HepG2 (cell line): ENCODE measurements around the gene SRSF1. TPM values are rescaled to one million over a fixed set of nuclear protein-coding genes. Genes with fewer than 3 reads are reported as not detected.
A peak's percentile ranks its signal among the peaks of the same experiment; 100 is the strongest.

ENCODE experiments used
- DR1 ChIP-seq: sonication (generic); formaldehyde crosslinking; IDR thresholded peaks from 2 replicates; pipeline ENCODE4 v1.8.0; 2021; ENCODE audit warnings: mild to moderate bottlenecking, missing genetic modification reagents, inconsistent platforms
- EZH2 ChIP-seq: conservative IDR thresholded peaks from 2 replicates; pipeline ENCODE4 v1.6.1; 2012; ENCODE audit warnings: mild to moderate bottlenecking, low read depth, low read length, moderate library complexity
- FOXA1 ChIP-seq, 2 experiments: fragments of 450-650 bp in 1 of 2; sonication (generic) in 1 of 2; formaldehyde crosslinking in 1 of 2; IDR thresholded peaks; 2 replicates each; pipeline versions ENCODE4 v1.4.0 to v1.6.1; 2016 to 2020; ENCODE audit warnings: missing genetic modification reagents in 1 of 2
- FOXJ3 ChIP-seq: sonication (generic); formaldehyde crosslinking; IDR thresholded peaks from 2 replicates; pipeline ENCODE4 v1.4.0; 2020; ENCODE audit warnings: missing genetic modification reagents, mild to moderate bottlenecking, borderline replicate concordance
- GZF1 ChIP-seq: sonication (generic); formaldehyde crosslinking; IDR thresholded peaks from 2 replicates; pipeline ENCODE4 v1.5.1; 2020; ENCODE audit warnings: mild to moderate bottlenecking, missing genetic modification reagents
- KDM4B ChIP-seq: sonication (generic); formaldehyde crosslinking; IDR thresholded peaks from 2 replicates; pipeline ENCODE4 v1.4.0; 2020; ENCODE audit warnings: missing genetic modification reagents
- PCBP2 ChIP-seq: fragments of 200-400 bp; formaldehyde crosslinking; optimal IDR thresholded peaks from 2 replicates; pipeline ENCODE3; 2018; ENCODE audit warnings: low read length, low read depth; ENCODE audit not compliant: poor library complexity, severe bottlenecking
- POLR2AphosphoS2 ChIP-seq: IDR thresholded peaks from 2 replicates; pipeline ENCODE4 v1.6.1; 2011; ENCODE audit warnings: low read depth, low read length, improper control_type of control experiment
- RBAK ChIP-seq: sonication (generic); formaldehyde crosslinking; IDR thresholded peaks from 2 replicates; pipeline ENCODE4 v1.5.1; 2020; ENCODE audit warnings: mild to moderate bottlenecking, missing genetic modification reagents
- STAG1 ChIP-seq: sonication (generic); formaldehyde crosslinking; IDR thresholded peaks from 2 replicates; pipeline ENCODE4 v1.4.0; 2020; ENCODE audit warnings: missing genetic modification reagents
- THYN1 ChIP-seq: sonication (generic); formaldehyde crosslinking; IDR thresholded peaks from 2 replicates; pipeline ENCODE4 v1.8.1; 2023; ENCODE audit warnings: low read depth, mild to moderate bottlenecking, moderate library complexity, missing genetic modification reagents, borderline replicate concordance
- ZNF563 ChIP-seq: sonication (generic); formaldehyde crosslinking; IDR thresholded peaks from 2 replicates; pipeline ENCODE4 v1.8.0; 2022; ENCODE audit warnings: mild to moderate bottlenecking, moderate library complexity, missing genetic modification reagents
- polyA plus RNA-seq, 8 experiments: library from polyadenylated mRNA; depleted of rRNA in 3 of 8; stranded (reverse) in 7 of 8; unstranded in 1 of 8; fragments of >200 nt; fragmentation: Illumina TruSeq in 4 of 8; extraction: Trizol in 4 of 8; gene quantifications; 2 replicates each; pipeline versions ENCODE4 v1.2.1 to v1.2.3, GENCODE V29; 2011 to 2016; ENCODE audit warnings: low read depth in 4 of 8, missing spikeins in 1 of 8, mixed read lengths in 1 of 8; ENCODE audit not compliant: insufficient read depth in 1 of 8
- total RNA-seq, 5 experiments: library from RNA; depleted of rRNA; stranded (reverse); fragments of >200 nt; fragmentation: Illumina TruSeq; extraction: Trizol; gene quantifications; 2 replicates each; pipeline ENCODE4 v1.2.3, GENCODE V29; 2016; ENCODE audit warnings: low read depth in 1 of 5
- TF ChIP-seq, protein P1 (sequence below): sonication (generic); formaldehyde crosslinking; IDR thresholded peaks from 2 replicates; pipeline ENCODE4 v1.4.0; 2020; ENCODE audit warnings: missing genetic modification reagents, mild to moderate bottlenecking, borderline replicate concordance
- TF ChIP-seq, protein P2 (sequence below): sonication (generic); formaldehyde crosslinking; IDR thresholded peaks from 2 replicates; pipeline ENCODE4 v1.4.0; 2020; ENCODE audit warnings: missing genetic modification reagents, borderline replicate concordance
- TF ChIP-seq, protein P3 (sequence below): sonication (generic); formaldehyde crosslinking; conservative IDR thresholded peaks from 2 replicates; pipeline ENCODE4 v1.5.0; 2020; ENCODE audit warnings: missing genetic modification reagents
- TF ChIP-seq, protein P4 (sequence below): sonication (generic); formaldehyde crosslinking; IDR thresholded peaks from 2 replicates; pipeline ENCODE4 v1.4.0; 2020; ENCODE audit warnings: missing genetic modification reagents
- TF ChIP-seq, protein P5 (sequence below): sonication (generic); formaldehyde crosslinking; IDR thresholded peaks from 2 replicates; pipeline ENCODE4 v1.8.1; 2023; ENCODE audit warnings: mild to moderate bottlenecking, missing genetic modification reagents, borderline replicate concordance
- TF ChIP-seq, protein P6 (sequence below): sonication (generic); formaldehyde crosslinking; IDR thresholded peaks from 2 replicates; pipeline ENCODE4 v1.4.0; 2020; ENCODE audit warnings: missing genetic modification reagents

The SRSF1 gene
- total and polyA plus RNA-seq, 2 of the 13 experiments (the other 11 are each of a cell fraction or from before 2014, with no cell fraction given), result 142 to 445 TPM

DNA sequence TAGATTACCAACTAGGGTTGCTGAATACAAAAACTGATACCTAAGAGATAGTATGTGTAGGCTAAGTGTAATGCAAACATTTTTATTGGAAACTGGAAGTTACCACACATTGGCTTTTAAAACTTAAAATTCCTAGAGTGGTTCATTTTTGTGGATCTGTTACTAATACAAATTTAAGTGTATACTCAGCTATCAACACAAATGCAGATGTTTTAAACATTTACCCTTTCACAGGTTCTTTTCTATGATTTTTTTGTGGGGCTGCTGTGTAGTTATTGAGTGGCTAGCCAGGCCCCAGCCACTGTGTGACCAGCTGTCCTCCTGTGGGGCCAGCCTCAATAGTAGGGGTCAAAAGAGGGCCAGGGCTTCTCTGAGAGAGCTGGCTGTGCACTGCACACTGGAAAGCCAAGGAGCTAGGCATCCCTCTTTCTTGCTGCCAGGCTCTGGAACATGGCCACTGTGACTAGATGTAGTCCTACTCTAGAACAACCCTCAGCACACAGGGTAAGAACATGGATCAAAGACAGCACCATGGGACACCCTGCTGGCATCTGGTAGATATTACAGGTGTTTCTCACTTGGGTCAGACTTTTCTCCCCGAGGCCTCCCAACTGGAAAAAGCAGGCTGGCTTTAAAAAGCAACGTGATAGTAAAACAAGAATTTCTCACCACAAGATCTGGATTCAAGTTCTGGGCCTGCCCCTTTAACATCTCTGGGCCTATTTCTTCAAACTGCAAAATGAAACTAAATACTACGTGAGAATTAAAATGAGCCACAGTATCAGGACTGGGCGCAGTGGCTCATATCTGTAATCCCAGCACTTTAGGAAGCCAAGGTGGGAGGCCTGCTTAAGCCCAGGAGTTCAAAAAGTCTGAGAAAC lies 11.7 kb downstream of the SRSF1 start (continued):
- TF ChIP-seq GZF1 (no peak), FOXA1 (IDR thresholded peaks at IDR 0.05) (no peak), FOXA1 (CRISPR knock-in tag; IDR thresholded peaks at IDR 0.05) (no peak), EZH2 (no peak), THYN1 (no peak), PCBP2 (no peak), POLR2AphosphoS2 (peak; percentile 71; the same call in 1 of the 2 replicates), ZNF563 (CRISPR knock-in tag) (no peak), KDM4B (CRISPR knock-in tag) (0 out of 2 replicates have a peak, but pooled peaks have one; percentile 60), STAG1 (CRISPR knock-in tag) (peak; percentile 94), FOXJ3 (CRISPR knock-in tag) (no peak), RBAK (CRISPR knock-in tag) (no peak), DR1 (CRISPR knock-in tag) (no peak)
- TF ChIP-seq, protein P1, sequence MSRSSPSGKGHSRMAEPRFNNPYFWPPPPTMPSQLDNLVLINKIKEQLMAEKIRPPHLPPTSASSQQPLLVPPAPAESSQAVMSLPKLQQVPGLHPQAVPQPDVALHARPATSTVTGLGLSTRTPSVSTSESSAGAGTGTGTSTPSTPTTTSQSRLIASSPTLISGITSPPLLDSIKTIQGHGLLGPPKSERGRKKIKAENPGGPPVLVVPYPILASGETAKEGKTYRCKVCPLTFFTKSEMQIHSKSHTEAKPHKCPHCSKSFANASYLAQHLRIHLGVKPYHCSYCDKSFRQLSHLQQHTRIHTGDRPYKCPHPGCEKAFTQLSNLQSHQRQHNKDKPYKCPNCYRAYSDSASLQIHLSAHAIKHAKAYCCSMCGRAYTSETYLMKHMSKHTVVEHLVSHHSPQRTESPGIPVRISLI (CRISPR knock-in tag), result no peak
- TF ChIP-seq, protein P2, sequence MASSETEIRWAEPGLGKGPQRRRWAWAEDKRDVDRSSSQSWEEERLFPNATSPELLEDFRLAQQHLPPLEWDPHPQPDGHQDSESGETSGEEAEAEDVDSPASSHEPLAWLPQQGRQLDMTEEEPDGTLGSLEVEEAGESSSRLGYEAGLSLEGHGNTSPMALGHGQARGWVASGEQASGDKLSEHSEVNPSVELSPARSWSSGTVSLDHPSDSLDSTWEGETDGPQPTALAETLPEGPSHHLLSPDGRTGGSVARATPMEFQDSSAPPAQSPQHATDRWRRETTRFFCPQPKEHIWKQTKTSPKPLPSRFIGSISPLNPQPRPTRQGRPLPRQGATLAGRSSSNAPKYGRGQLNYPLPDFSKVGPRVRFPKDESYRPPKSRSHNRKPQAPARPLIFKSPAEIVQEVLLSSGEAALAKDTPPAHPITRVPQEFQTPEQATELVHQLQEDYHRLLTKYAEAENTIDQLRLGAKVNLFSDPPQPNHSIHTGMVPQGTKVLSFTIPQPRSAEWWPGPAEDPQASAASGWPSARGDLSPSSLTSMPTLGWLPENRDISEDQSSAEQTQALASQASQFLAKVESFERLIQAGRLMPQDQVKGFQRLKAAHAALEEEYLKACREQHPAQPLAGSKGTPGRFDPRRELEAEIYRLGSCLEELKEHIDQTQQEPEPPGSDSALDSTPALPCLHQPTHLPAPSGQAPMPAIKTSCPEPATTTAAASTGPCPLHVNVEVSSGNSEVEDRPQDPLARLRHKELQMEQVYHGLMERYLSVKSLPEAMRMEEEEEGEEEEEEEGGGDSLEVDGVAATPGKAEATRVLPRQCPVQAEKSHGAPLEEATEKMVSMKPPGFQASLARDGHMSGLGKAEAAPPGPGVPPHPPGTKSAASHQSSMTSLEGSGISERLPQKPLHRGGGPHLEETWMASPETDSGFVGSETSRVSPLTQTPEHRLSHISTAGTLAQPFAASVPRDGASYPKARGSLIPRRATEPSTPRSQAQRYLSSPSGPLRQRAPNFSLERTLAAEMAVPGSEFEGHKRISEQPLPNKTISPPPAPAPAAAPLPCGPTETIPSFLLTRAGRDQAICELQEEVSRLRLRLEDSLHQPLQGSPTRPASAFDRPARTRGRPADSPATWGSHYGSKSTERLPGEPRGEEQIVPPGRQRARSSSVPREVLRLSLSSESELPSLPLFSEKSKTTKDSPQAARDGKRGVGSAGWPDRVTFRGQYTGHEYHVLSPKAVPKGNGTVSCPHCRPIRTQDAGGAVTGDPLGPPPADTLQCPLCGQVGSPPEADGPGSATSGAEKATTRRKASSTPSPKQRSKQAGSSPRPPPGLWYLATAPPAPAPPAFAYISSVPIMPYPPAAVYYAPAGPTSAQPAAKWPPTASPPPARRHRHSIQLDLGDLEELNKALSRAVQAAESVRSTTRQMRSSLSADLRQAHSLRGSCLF (CRISPR knock-in tag), result 0 out of 2 replicates have a peak, but pooled peaks have one; percentile 24
- TF ChIP-seq, protein P3, sequence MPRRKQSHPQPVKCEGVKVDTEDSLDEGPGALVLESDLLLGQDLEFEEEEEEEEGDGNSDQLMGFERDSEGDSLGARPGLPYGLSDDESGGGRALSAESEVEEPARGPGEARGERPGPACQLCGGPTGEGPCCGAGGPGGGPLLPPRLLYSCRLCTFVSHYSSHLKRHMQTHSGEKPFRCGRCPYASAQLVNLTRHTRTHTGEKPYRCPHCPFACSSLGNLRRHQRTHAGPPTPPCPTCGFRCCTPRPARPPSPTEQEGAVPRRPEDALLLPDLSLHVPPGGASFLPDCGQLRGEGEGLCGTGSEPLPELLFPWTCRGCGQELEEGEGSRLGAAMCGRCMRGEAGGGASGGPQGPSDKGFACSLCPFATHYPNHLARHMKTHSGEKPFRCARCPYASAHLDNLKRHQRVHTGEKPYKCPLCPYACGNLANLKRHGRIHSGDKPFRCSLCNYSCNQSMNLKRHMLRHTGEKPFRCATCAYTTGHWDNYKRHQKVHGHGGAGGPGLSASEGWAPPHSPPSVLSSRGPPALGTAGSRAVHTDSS (CRISPR knock-in tag), result no peak
- TF ChIP-seq, protein P4, sequence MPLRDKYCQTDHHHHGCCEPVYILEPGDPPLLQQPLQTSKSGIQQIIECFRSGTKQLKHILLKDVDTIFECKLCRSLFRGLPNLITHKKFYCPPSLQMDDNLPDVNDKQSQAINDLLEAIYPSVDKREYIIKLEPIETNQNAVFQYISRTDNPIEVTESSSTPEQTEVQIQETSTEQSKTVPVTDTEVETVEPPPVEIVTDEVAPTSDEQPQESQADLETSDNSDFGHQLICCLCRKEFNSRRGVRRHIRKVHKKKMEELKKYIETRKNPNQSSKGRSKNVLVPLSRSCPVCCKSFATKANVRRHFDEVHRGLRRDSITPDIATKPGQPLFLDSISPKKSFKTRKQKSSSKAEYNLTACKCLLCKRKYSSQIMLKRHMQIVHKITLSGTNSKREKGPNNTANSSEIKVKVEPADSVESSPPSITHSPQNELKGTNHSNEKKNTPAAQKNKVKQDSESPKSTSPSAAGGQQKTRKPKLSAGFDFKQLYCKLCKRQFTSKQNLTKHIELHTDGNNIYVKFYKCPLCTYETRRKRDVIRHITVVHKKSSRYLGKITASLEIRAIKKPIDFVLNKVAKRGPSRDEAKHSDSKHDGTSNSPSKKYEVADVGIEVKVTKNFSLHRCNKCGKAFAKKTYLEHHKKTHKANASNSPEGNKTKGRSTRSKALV (CRISPR knock-in tag), result no peak
- TF ChIP-seq, protein P5, sequence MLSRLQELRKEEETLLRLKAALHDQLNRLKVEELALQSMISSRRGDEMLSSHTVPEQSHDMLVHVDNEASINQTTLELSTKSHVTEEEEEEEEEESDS (CRISPR knock-in tag), result no peak
- TF ChIP-seq, protein P6, sequence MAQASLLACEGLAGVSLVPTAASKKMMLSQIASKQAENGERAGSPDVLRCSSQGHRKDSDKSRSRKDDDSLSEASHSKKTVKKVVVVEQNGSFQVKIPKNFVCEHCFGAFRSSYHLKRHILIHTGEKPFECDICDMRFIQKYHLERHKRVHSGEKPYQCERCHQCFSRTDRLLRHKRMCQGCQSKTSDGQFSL (CRISPR knock-in tag), result no peak
